Psoas muscle (tissue), 8 donors: ENCODE data around the gene COL8A2. TPM values are rescaled to one million over a fixed set of nuclear protein-coding genes. Genes with fewer than 3 reads are reported as not detected.

Experiments used
- ATAC-seq, 4 donors: fragments of 200-7000 bp; cut with Tn5 transposase; one replicate each; pipeline ENCODE4 v1.9.1; 2020; ENCODE audit warnings: moderate library complexity in 3 of 4, mild to moderate bottlenecking in 2 of 4
- DNase-seq, 2 donors: peaks; one replicate each; pipeline ENCODE4 v3.0.0-alpha.2; 2020
- H3K27ac ChIP-seq: fragments of 200-600 bp; one replicate; pipeline ENCODE4 v1.8.0; 2022
- H3K27me3 ChIP-seq, 3 donors: fragments of 200-600 bp in 1 of 3; one replicate each; pipeline versions ENCODE4 v1.6.1 to v1.8.0; 2013 to 2022; ENCODE audit warnings: low read length in 2 of 3, mild to moderate bottlenecking in 2 of 3, moderate library complexity in 1 of 3; ENCODE audit not compliant: insufficient read depth in 3 of 3
- H3K36me3 ChIP-seq, 2 donors: fragments of 200-600 bp in 1 of 2; one replicate each; pipeline versions ENCODE4 v1.6.1 to v1.8.0; 2013 to 2022; ENCODE audit warnings: low read depth in 1 of 2, mild to moderate bottlenecking in 1 of 2, moderate library complexity in 1 of 2; ENCODE audit not compliant: insufficient read depth in 1 of 2
- H3K4me1 ChIP-seq: fragments of 200-600 bp; one replicate; pipeline ENCODE4 v1.8.0; 2022
- H3K4me3 ChIP-seq: fragments of 200-600 bp; one replicate; pipeline ENCODE4 v1.8.0; 2022; ENCODE audit warnings: mild to moderate bottlenecking
- H3K9me3 ChIP-seq: fragments of 200-600 bp; one replicate; pipeline ENCODE4 v1.8.0; 2022
- WGBS, 3 donors: extraction: QIAGEN DNeasy Blood & Tissue Kit; methylation state at CpG; one replicate each; pipeline versions ENCODE4 v1.1.6 to v1.1.7; 2013; 5-methylcytosine and 5-hydroxymethylcytosine counted together
- intact Hi-C, 2 donors: fragments of 100-400 bp; cut with DNase I; formaldehyde crosslinking; loops; one replicate each; pipeline versions ENCODE4 v1.11.0 to v1.14.2; 2022
- polyA plus RNA-seq, 3 donors: library from polyadenylated mRNA; stranded (reverse); fragments of 200-250 nt; gene quantifications; one replicate each; pipeline ENCODE4 v1.2.3, GENCODE V29; 2013
- total RNA-seq, 4 donors: library from RNA; stranded (reverse); fragmentation: NEBNext Ultra II Directional in 2 of 4; extraction: Animal tissue kit (Norgen Biotek cat#: 25700) in 2 of 4; gene quantifications; one replicate each; pipeline versions ENCODE4 v1.2.1 to v1.2.4, GENCODE V29; 2021 to 2023
- TF ChIP-seq, protein P1 (sequence below): fragments of 200-600 bp; IDR thresholded peaks from one replicate; pipeline ENCODE4 v1.8.0; 2022; ENCODE audit warnings: antibody characterized with exemption
- donor health status: healthy with polysubstance abuse.
- donor health status: DM: no; HTN: no; CAD: no; lungs with moderate emphysema.
- donor health status: Bipolar disorder and iron deficiency.
- donor health status: healthy.
- donor health status: DM: yes; HTN: yes; CAD: no.
- donor health status: DM: no; HTN: no; CAD: no.
- donor health status: DM: no; HTN: no; CAD: no.
- donor health status: DM: yes; HTN: yes; CAD: no.

The COL8A2 gene
- total and polyA plus RNA-seq, 7 donors: 0.06 to 0.41 (median 0.15) TPM

DNA sequence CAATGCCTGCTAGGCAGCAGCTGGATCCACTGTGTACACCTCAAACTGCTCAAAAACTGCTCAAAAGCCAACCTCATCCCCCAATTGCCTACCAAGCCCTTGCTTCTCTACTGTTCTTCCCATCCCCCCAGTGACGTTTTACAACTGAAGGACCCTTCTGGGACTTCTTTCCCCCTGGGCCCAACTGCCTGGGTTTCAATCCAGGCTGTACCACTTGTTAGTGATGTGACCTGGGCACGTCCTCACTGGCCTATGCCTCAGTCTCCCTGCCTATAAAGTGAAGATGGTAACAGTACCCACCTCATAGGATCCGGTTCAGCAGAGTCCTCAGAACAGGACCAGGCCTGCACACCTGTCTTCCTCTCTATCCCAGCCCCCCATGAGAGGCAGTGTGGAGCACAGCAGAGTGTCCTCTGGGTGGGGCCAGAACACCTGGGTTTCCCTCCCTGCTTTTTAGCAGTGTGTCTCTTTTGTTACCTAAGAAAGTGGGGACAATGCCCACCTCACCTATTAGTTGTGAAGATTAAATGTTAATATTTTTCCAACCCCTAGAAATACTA is 43.0 kb downstream of the COL8A2 start:
- Histone ChIP-seq H3K4me3 (no peak overlapping the region), H3K27me3 (peaks cover 0 to 56% (median 4%) of the 10 kb centered on the region in 3 donors), H3K9me3 (no peaks in the 10 kb centered on the region), H3K4me1 (peaks cover 4% of the 10 kb centered on the region), H3K27ac (no peak overlapping the region), H3K36me3 (no peaks in the 10 kb centered on the region)
- ATAC-seq (no peak), DNase-seq (no peak)
- intact Hi-C loops: no loop called here
- 48 to 58% (median 54%) methylated on average over 3 of the region's 3 CpGs for WGBS, 3 donors
- TF ChIP-seq, protein P1, sequence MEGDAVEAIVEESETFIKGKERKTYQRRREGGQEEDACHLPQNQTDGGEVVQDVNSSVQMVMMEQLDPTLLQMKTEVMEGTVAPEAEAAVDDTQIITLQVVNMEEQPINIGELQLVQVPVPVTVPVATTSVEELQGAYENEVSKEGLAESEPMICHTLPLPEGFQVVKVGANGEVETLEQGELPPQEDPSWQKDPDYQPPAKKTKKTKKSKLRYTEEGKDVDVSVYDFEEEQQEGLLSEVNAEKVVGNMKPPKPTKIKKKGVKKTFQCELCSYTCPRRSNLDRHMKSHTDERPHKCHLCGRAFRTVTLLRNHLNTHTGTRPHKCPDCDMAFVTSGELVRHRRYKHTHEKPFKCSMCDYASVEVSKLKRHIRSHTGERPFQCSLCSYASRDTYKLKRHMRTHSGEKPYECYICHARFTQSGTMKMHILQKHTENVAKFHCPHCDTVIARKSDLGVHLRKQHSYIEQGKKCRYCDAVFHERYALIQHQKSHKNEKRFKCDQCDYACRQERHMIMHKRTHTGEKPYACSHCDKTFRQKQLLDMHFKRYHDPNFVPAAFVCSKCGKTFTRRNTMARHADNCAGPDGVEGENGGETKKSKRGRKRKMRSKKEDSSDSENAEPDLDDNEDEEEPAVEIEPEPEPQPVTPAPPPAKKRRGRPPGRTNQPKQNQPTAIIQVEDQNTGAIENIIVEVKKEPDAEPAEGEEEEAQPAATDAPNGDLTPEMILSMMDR: no peak

- intact Hi-C loops: no loop called here
- Histone ChIP-seq H3K27ac (no peak overlapping the region), H3K9me3 (no peaks in the 10 kb centered on the region), H3K4me1 (peaks cover 4% of the 10 kb centered on the region), H3K27me3 (peaks cover 0 to 53% (median 4%) of the 10 kb centered on the region in 3 donors), H3K36me3 (no peaks in the 10 kb centered on the region), H3K4me3 (no peak overlapping the region)
- TF ChIP-seq, protein P1: no peak
- DNase-seq: no peak
- no peak for ATAC-seq
- 70 to 77% (median 71%) methylated on average over 6 of the region's 6 CpGs for WGBS, 3 donors
Measured at GRCh38 chr1:36080801-36081200, 44.2 kb downstream of the COL8A2 start.

DNA sequence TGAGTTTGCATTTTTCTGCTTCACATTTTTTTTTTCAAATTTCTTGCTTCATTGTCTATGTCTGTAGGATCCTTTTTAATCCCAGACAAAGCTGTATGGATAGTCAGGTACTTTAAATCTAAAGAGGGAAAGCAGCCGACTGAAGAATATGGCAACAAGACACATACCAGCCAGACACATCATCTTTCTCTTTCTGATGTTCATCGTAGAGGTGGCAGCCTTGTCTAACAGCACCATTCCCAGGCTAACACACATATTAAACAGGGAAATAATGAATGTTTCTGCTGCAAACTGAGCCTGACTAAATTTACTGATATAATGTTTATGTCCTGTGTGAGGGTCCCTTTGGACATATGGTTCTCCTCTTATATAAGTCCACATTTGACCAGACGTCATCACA is 44.8 kb downstream of the COL8A2 start:
- ATAC-seq: no peak
- 50 to 62% (median 62%) methylated on average over 3 of the region's 3 CpGs for WGBS, 3 donors
- intact Hi-C loops: no loop called here

GRCh38 chr1:36076979-36077573 is 47.9 kb downstream of the COL8A2 start:
- TF ChIP-seq, protein P1: no peak
- WGBS, 3 donors: 48 to 60% (median 53%) methylated on average over 4 of the region's 4 CpGs

More for the DNA sequence above, 44.8 kb downstream of the COL8A2 start:
- Histone ChIP-seq H3K27me3 (peaks cover 0 to 49% (median 3%) of the 10 kb centered on the region in 3 donors), H3K4me1 (peaks cover 4% of the 10 kb centered on the region), H3K27ac (no peak overlapping the region), H3K36me3 (no peaks in the 10 kb centered on the region), H3K4me3 (no peak overlapping the region), H3K9me3 (no peaks in the 10 kb centered on the region)
- no peak for DNase-seq
- TF ChIP-seq, protein P1: no peak

More at GRCh38 chr1:36076979-36077573, 47.9 kb downstream of the COL8A2 start:
- Histone ChIP-seq H3K9me3 (no peaks in the 10 kb centered on the region), H3K27ac (no peak overlapping the region), H3K36me3 (no peaks in the 10 kb centered on the region), H3K4me1 (no peaks in the 10 kb centered on the region), H3K27me3 (peaks cover 0 to 18% (median 0%) of the 10 kb centered on the region in 3 donors), H3K4me3 (no peak overlapping the region)
- intact Hi-C loops: no loop called here
- DNase-seq (no peak), ATAC-seq (no peak)
